Right lobe of liver (tissue), 4 donors: ENCODE measurements around the gene AK3.

Experiments used
- POLR2A ChIP-seq: fragments of 450-650 bp; IDR thresholded peaks from one replicate; pipeline ENCODE4 v1.6.1; 2017; ENCODE audit warnings: antibody characterized with exemption, mild to moderate bottlenecking
- TF ChIP-seq, protein P1 (sequence below), 4 donors: fragments of 200-600 bp in 3 of 4; fragments of 450-650 bp in 1 of 4; IDR thresholded peaks; one replicate each; pipeline versions ENCODE4 v1.5.1 to v1.8.0; 2016 to 2022; ENCODE audit warnings: antibody characterized with exemption in 4 of 4, mild to moderate bottlenecking in 2 of 4
- donor health status: DM: no; HTN: no; CAD: no.
- donor health status: DM: no; HTN: no; CAD: no.
- donor health status: DM: no; HTN: yes; CAD: no.

DNA sequence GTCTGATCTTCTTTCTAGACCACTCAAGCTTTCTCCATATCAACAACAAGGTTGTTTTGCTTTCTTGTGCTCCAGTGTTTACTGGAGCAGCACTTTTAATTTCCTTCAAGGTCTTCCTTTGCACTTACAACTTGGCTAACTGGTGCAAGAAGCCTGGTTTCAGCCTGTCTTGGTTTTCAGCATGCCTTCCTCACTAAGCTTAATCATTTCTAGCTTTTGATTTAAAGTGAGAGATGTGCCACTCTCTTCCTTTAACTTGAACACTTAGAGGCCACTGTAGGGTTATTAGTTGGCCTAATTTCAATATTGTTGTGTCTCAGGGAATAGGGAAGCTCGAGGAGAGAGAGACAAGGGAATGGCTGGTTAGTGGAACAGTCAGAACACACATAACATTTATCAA is 13.4 kb downstream of the AK3 start:
- TF ChIP-seq, protein P1, sequence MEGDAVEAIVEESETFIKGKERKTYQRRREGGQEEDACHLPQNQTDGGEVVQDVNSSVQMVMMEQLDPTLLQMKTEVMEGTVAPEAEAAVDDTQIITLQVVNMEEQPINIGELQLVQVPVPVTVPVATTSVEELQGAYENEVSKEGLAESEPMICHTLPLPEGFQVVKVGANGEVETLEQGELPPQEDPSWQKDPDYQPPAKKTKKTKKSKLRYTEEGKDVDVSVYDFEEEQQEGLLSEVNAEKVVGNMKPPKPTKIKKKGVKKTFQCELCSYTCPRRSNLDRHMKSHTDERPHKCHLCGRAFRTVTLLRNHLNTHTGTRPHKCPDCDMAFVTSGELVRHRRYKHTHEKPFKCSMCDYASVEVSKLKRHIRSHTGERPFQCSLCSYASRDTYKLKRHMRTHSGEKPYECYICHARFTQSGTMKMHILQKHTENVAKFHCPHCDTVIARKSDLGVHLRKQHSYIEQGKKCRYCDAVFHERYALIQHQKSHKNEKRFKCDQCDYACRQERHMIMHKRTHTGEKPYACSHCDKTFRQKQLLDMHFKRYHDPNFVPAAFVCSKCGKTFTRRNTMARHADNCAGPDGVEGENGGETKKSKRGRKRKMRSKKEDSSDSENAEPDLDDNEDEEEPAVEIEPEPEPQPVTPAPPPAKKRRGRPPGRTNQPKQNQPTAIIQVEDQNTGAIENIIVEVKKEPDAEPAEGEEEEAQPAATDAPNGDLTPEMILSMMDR (IDR thresholded peaks at IDR 0.05): no peak
- TF ChIP-seq POLR2A: no peak
